PC-3 (cell line): ENCODE results near the gene PVALEF.

Experiments
- CTCF ChIP-seq: fragments of 300-600 bp; sonication (generic); conservative IDR thresholded peaks from 2 replicates; pipeline ENCODE4 v1.5.1; 2017; ENCODE audit warnings: antibody characterized with exemption, low read depth, mild to moderate bottlenecking, low read length
- EZH2 ChIP-seq: fragments of 300-600 bp; sonication (generic); IDR thresholded peaks from one replicate; pipeline ENCODE4 v1.6.1; 2017; ENCODE audit warnings: antibody characterized with exemption, mild to moderate bottlenecking, low read length; ENCODE audit not compliant: unreplicated experiment

- TF ChIP-seq CTCF (no peak), EZH2 (no peak)
Observed at GRCh38 chr17:81143200-81143527, 22.1 kb upstream of the PVALEF start.
